NCI-H345 treated with DMSO at 0.1 percent for 48 hours (cell line): ENCODE data around the gene AP3S1.
"Not testable (repeated sequence)": the region's sequence is repeated elsewhere in the genome, so short reads cannot be mapped to it uniquely, and the experiment has no call there.

Experiments
- DNase-seq: peaks from one replicate; lab custom pipeline; 2025; ENCODE audit not compliant: unreplicated experiment; lab: John Stamatoyannopoulos, UW

The AP3S1 gene

GRCh38 chr5:115869256-115869795, 27.6 kb downstream of the AP3S1 start:
- DNase-seq: no peak

- DNase-seq: no peak
These were observed 30.7 kb downstream of the AP3S1 start for GRCh38 chr5:115872447-115872846.

- DNase-seq: peak; percentile 32
These were observed 31.7 kb downstream of the AP3S1 start for GRCh38 chr5:115873392-115873791.

GRCh38 chr5:115875447-115875846, 33.7 kb downstream of the AP3S1 start:
- no peak for DNase-seq

- DNase-seq: not testable (repeated sequence)
These were observed 35.6 kb downstream of the AP3S1 start for GRCh38 chr5:115877342-115877741.

GRCh38 chr5:115882434-115882833, 40.7 kb downstream of the AP3S1 start:
- DNase-seq: not testable (repeated sequence)

GRCh38 chr5:115884704-115885103, 43.0 kb downstream of the AP3S1 start:
- no peak for DNase-seq

- not testable (repeated sequence) for DNase-seq
These were observed 43.5 kb downstream of the AP3S1 start for GRCh38 chr5:115885208-115885607.

GRCh38 chr5:115888027-115888426, 46.3 kb downstream of the AP3S1 start:
- DNase-seq: no peak

- DNase-seq: no peak
These were observed 50.3 kb downstream of the AP3S1 start for GRCh38 chr5:115892021-115892420.

GRCh38 chr5:115894342-115894741, 52.6 kb downstream of the AP3S1 start:
- no peak for DNase-seq

GRCh38 chr5:115895821-115896220, 54.1 kb downstream of the AP3S1 start:
- DNase-seq: no peak

- DNase-seq: no peak
These were observed 56.9 kb downstream of the AP3S1 start for GRCh38 chr5:115898656-115899055.

- no peak for DNase-seq
These were observed 65.4 kb downstream of the AP3S1 start for GRCh38 chr5:115907177-115907576.

- not testable (repeated sequence) for DNase-seq
These were observed 72.1 kb downstream of the AP3S1 start for GRCh38 chr5:115913623-115914400.

- DNase-seq: no peak
These were observed 78.5 kb downstream of the AP3S1 start for GRCh38 chr5:115920171-115920725.

GRCh38 chr5:115928578-115929407, 87.1 kb downstream of the AP3S1 start:
- not testable (repeated sequence) for DNase-seq

GRCh38 chr5:115930171-115930570, 88.4 kb downstream of the AP3S1 start:
- not testable (repeated sequence) for DNase-seq

- DNase-seq: no peak
These were observed 89.0 kb downstream of the AP3S1 start for GRCh38 chr5:115930630-115931337.

- DNase-seq: no peak
These were observed 91.3 kb downstream of the AP3S1 start for GRCh38 chr5:115932991-115933390.
